ENCODE data around the gene FDXR.

DNA sequence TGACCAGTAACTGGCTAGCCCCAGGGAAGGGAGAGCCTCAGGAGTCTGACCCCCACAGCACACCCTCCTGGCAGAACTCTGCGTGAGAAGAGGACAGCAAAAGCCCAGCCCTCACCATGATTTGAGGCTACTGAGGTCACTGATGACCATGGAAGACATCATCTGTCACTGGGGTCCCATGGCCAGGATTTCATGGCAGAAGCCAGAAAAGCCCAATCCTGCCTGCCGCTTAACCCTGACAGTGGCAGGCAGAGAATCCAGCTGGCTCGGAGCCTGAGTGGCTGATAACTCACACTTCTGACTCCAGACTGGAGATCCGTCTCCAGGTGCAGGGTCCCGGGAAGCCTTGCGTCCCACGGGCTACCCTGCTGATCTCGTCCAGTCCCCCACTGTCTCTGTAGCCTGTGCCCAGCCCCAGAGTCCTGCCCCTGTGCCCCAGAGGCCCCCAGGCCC is 30.6 kb downstream of the FDXR start:
- TF ChIP-seq CTCF (IDR thresholded peaks at IDR 0.05; ENCODE audit: low read depth, low read length, missing input control) (no peak), GABPA (IDR thresholded peaks at IDR 0.05 in 1 of 2, conservative IDR thresholded peaks at IDR 0.05 in 1 of 2) (no peak), SP1 (IDR thresholded peaks at IDR 0.05) (no peak), TAF1 (conservative IDR thresholded peaks at IDR 0.05) (no peak)
- TF ChIP-seq, protein P1, sequence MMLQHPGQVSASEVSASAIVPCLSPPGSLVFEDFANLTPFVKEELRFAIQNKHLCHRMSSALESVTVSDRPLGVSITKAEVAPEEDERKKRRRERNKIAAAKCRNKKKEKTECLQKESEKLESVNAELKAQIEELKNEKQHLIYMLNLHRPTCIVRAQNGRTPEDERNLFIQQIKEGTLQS (IDR thresholded peaks at IDR 0.05), result no peak
- TF ChIP-seq, protein P2, sequence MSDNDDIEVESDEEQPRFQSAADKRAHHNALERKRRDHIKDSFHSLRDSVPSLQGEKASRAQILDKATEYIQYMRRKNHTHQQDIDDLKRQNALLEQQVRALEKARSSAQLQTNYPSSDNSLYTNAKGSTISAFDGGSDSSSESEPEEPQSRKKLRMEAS (IDR thresholded peaks at IDR 0.05), result no peak

Data from liver (tissue), 3 donors.